ENCODE results near the gene NEDD4L.
A peak's percentile ranks its signal among the peaks of the same experiment; 100 is the strongest.

The NEDD4L gene

GRCh38 chr18:58026857-58027256, 17.2 kb upstream of the NEDD4L start:
- Histone ChIP-seq H3K36me3 (ENCODE audit: control insufficient read depth, insufficient read depth, low read length) (no peaks in the 10 kb centered on the region), H3K9ac (ENCODE audit: low read length) (no peak overlapping the region), H3K4me3 (ENCODE audit: low read depth, low read length) (no peak overlapping the region), H3K4me1 (ENCODE audit: control insufficient read depth, insufficient read depth, low read length) (peaks cover 15% of the 10 kb centered on the region), H3K27me3 (ENCODE audit: control insufficient read depth, insufficient read depth, low read length) (no peaks in the 10 kb centered on the region; the same call in 1 of the 2 replicates), H3K9me3 (ENCODE audit: control insufficient read depth, insufficient read depth, low read depth, low read length) (no peaks in the 10 kb centered on the region), H3K27ac (ENCODE audit: low read depth, low read length) (no peak overlapping the region)

GRCh38 chr18:58027341-58027740, 16.7 kb upstream of the NEDD4L start:
- peaks cover 15% of the 10 kb centered on the region for H3K4me1 ChIP-seq (ENCODE audit: control insufficient read depth, insufficient read depth, low read length)
- H3K27me3 ChIP-seq (ENCODE audit: control insufficient read depth, insufficient read depth, low read length), result no peaks in the 10 kb centered on the region; the same call in 1 of the 2 replicates
- no peak overlapping the region for H3K9ac ChIP-seq (ENCODE audit: low read length)
- no peaks in the 10 kb centered on the region for H3K9me3 ChIP-seq (ENCODE audit: control insufficient read depth, insufficient read depth, low read depth, low read length)
- H3K36me3 ChIP-seq (ENCODE audit: control insufficient read depth, insufficient read depth, low read length), result no peaks in the 10 kb centered on the region
- no peak overlapping the region for H3K27ac ChIP-seq (ENCODE audit: low read depth, low read length)
- H3K4me3 ChIP-seq (ENCODE audit: low read depth, low read length), result no peak overlapping the region

GRCh38 chr18:58028109-58028784, 15.8 kb upstream of the NEDD4L start:
- Histone ChIP-seq H3K27me3 (ENCODE audit: control insufficient read depth, insufficient read depth, low read length) (no peaks in the 10 kb centered on the region; the same call in 1 of the 2 replicates), H3K4me1 (ENCODE audit: control insufficient read depth, insufficient read depth, low read length) (peaks cover 15% of the 10 kb centered on the region), H3K9ac (ENCODE audit: low read length) (no peak overlapping the region), H3K27ac (ENCODE audit: low read depth, low read length) (no peak overlapping the region), H3K36me3 (ENCODE audit: control insufficient read depth, insufficient read depth, low read length) (no peaks in the 10 kb centered on the region), H3K4me3 (ENCODE audit: low read depth, low read length) (no peak overlapping the region), H3K9me3 (ENCODE audit: control insufficient read depth, insufficient read depth, low read depth, low read length) (no peaks in the 10 kb centered on the region)

GRCh38 chr18:58032233-58032632, 11.8 kb upstream of the NEDD4L start:
- Histone ChIP-seq H3K9me3 (ENCODE audit: control insufficient read depth, insufficient read depth, low read depth, low read length) (no peaks in the 10 kb centered on the region), H3K27me3 (ENCODE audit: control insufficient read depth, insufficient read depth, low read length) (no peaks in the 10 kb centered on the region; the same call in 1 of the 2 replicates), H3K27ac (ENCODE audit: low read depth, low read length) (no peak overlapping the region), H3K9ac (ENCODE audit: low read length) (no peak overlapping the region), H3K36me3 (ENCODE audit: control insufficient read depth, insufficient read depth, low read length) (no peaks in the 10 kb centered on the region), H3K4me3 (ENCODE audit: low read depth, low read length) (no peak overlapping the region), H3K4me1 (ENCODE audit: control insufficient read depth, insufficient read depth, low read length) (no peaks in the 10 kb centered on the region)

GRCh38 chr18:58033216-58033615, 10.8 kb upstream of the NEDD4L start:
- no peak overlapping the region for H3K9ac ChIP-seq (ENCODE audit: low read length)
- no peaks in the 10 kb centered on the region for H3K9me3 ChIP-seq (ENCODE audit: control insufficient read depth, insufficient read depth, low read depth, low read length)
- H3K27ac ChIP-seq (ENCODE audit: low read depth, low read length), result no peak overlapping the region

GRCh38 chr18:58034370-58034769, 9.7 kb upstream of the NEDD4L start:
- Histone ChIP-seq H3K4me3 (ENCODE audit: low read depth, low read length) (no peak overlapping the region), H3K27me3 (ENCODE audit: control insufficient read depth, insufficient read depth, low read length) (no peaks in the 10 kb centered on the region; the same call in 1 of the 2 replicates), H3K9me3 (ENCODE audit: control insufficient read depth, insufficient read depth, low read depth, low read length) (no peaks in the 10 kb centered on the region), H3K9ac (ENCODE audit: low read length) (no peak overlapping the region), H3K27ac (ENCODE audit: low read depth, low read length) (no peak overlapping the region), H3K36me3 (ENCODE audit: control insufficient read depth, insufficient read depth, low read length) (no peaks in the 10 kb centered on the region), H3K4me1 (ENCODE audit: control insufficient read depth, insufficient read depth, low read length) (no peaks in the 10 kb centered on the region)

More at GRCh38 chr18:58033216-58033615, 10.8 kb upstream of the NEDD4L start:
- Histone ChIP-seq H3K27me3 (ENCODE audit: control insufficient read depth, insufficient read depth, low read length) (no peaks in the 10 kb centered on the region; the same call in 1 of the 2 replicates), H3K36me3 (ENCODE audit: control insufficient read depth, insufficient read depth, low read length) (no peaks in the 10 kb centered on the region), H3K4me3 (ENCODE audit: low read depth, low read length) (no peak overlapping the region), H3K4me1 (ENCODE audit: control insufficient read depth, insufficient read depth, low read length) (no peaks in the 10 kb centered on the region)

- Histone ChIP-seq H3K9ac (ENCODE audit: low read length) (no peak overlapping the region), H3K27ac (ENCODE audit: low read depth, low read length) (no peak overlapping the region), H3K4me3 (ENCODE audit: low read depth, low read length) (no peak overlapping the region), H3K4me1 (ENCODE audit: control insufficient read depth, insufficient read depth, low read length) (no peaks in the 10 kb centered on the region), H3K36me3 (ENCODE audit: control insufficient read depth, insufficient read depth, low read length) (no peaks in the 10 kb centered on the region), H3K27me3 (ENCODE audit: control insufficient read depth, insufficient read depth, low read length) (no peaks in the 10 kb centered on the region), H3K9me3 (ENCODE audit: control insufficient read depth, insufficient read depth, low read depth, low read length) (no peaks in the 10 kb centered on the region)
Observed at GRCh38 chr18:58037163-58037562, 6.9 kb upstream of the NEDD4L start.

- H3K27ac ChIP-seq (ENCODE audit: low read depth, low read length), result no peak overlapping the region
- H3K27me3 ChIP-seq (ENCODE audit: control insufficient read depth, insufficient read depth, low read length), result no peaks in the 10 kb centered on the region
- H3K4me3 ChIP-seq (ENCODE audit: low read depth, low read length), result no peak overlapping the region
- H3K36me3 ChIP-seq (ENCODE audit: control insufficient read depth, insufficient read depth, low read length), result no peaks in the 10 kb centered on the region
- H3K9me3 ChIP-seq (ENCODE audit: control insufficient read depth, insufficient read depth, low read depth, low read length), result no peaks in the 10 kb centered on the region
- H3K9ac ChIP-seq (ENCODE audit: low read length), result no peak overlapping the region
- H3K4me1 ChIP-seq (ENCODE audit: control insufficient read depth, insufficient read depth, low read length), result no peaks in the 10 kb centered on the region
Observed at GRCh38 chr18:58038063-58038462, 6.0 kb upstream of the NEDD4L start.

- Histone ChIP-seq H3K9ac (ENCODE audit: low read length) (no peak overlapping the region), H3K27ac (ENCODE audit: low read depth, low read length) (no peak overlapping the region), H3K9me3 (ENCODE audit: control insufficient read depth, insufficient read depth, low read depth, low read length) (no peaks in the 10 kb centered on the region), H3K4me1 (ENCODE audit: control insufficient read depth, insufficient read depth, low read length) (peaks cover 6% of the 10 kb centered on the region), H3K36me3 (ENCODE audit: control insufficient read depth, insufficient read depth, low read length) (no peaks in the 10 kb centered on the region), H3K4me3 (ENCODE audit: low read depth, low read length) (no peak overlapping the region), H3K27me3 (ENCODE audit: control insufficient read depth, insufficient read depth, low read length) (no peaks in the 10 kb centered on the region)
Observed at GRCh38 chr18:58041633-58042032, 2.4 kb upstream of the NEDD4L start.

GRCh38 chr18:58042826-58043490, 1.1 kb upstream of the NEDD4L start:
- Histone ChIP-seq H3K4me1 (ENCODE audit: control insufficient read depth, insufficient read depth, low read length) (peaks cover 18% of the 10 kb centered on the region), H3K4me3 (ENCODE audit: low read depth, low read length) (peak overlapping the region; percentile 94), H3K27ac (ENCODE audit: low read depth, low read length) (no peak overlapping the region), H3K9ac (ENCODE audit: low read length) (peak overlapping the region; percentile 11), H3K36me3 (ENCODE audit: control insufficient read depth, insufficient read depth, low read length) (no peaks in the 10 kb centered on the region), H3K9me3 (ENCODE audit: control insufficient read depth, insufficient read depth, low read depth, low read length) (no peaks in the 10 kb centered on the region), H3K27me3 (ENCODE audit: control insufficient read depth, insufficient read depth, low read length) (no peaks in the 10 kb centered on the region)

Measured in HUES6 (cell line).